ENCODE measurements around the gene SMIM20. TPM values are rescaled to one million over a fixed set of nuclear protein-coding genes. Genes with fewer than 3 reads are reported as not detected.
"Not testable (repeated sequence)": the region's sequence is repeated elsewhere in the genome, so short reads cannot be mapped to it uniquely, and the experiment has no call there.

Gene SMIM20
- 10 to 100 TPM; 31.3 to 38.3 TPM for total RNA-seq
- polyA plus RNA-seq (ENCODE audit: insufficient read depth, low read depth, low replicate concordance): 46.1 TPM
- long read RNA-seq, donor 1, transcript SMIM20-201 (3 exons, 935 nt): major isoform, 33 of 46 reads
- long read RNA-seq, donor 1, partial matches to known transcripts: 13 of 46 reads
- long read RNA-seq, donor 1, other reads (novel, unspliced or antisense): 0 of 46 reads
- long read RNA-seq, donor 2, transcript SMIM20-201 (3 exons, 935 nt): major isoform, 37 of 51 reads
- long read RNA-seq, donor 2, partial matches to known transcripts: 14 of 51 reads
- long read RNA-seq, donor 2, other reads (novel, unspliced or antisense): 0 of 51 reads

GRCh38 chr4:25913851-25914669 lies at the start of gene SMIM20:
SMIM20 (plus strand) TSS chr4:25914220; CDS start chr4:25914314, 94 bp downstream.
- peak in 1 of 3 experiments; percentile 22 for TF ChIP-seq CTCF (IDR thresholded peaks at IDR 0.05)
- no peak for TF ChIP-seq POLR2A (IDR thresholded peaks at IDR 0.05)
- no peaks in the 10 kb centered on the region for H3K9me3 ChIP-seq
- intact Hi-C loops (cut with DNase I; ENCODE audit: low total_unique reads): no loop called here
- H3K27me3 ChIP-seq: no peaks in the 10 kb centered on the region
- peak within 1 kb of the TSS; percentile 73 to 89 for H3K27ac ChIP-seq
- no peaks in the 10 kb centered on the region for H3K4me1 ChIP-seq
- peak within 1 kb of the TSS; percentile 72 to 85 for H3K4me3 ChIP-seq
- DNase-seq: peak; percentile 94
- WGBS, 2 donors: 1% methylated on average over 25 to 57 of the region's 57 CpGs
- H3K36me3 ChIP-seq (ENCODE audit: low read depth, missing control alignments): no peaks in the 10 kb centered on the region

- no peaks in the 10 kb centered on the region for H3K27me3 ChIP-seq
- no peak overlapping the region for H3K27ac ChIP-seq
- 73 to 79% methylated on average over 4 of the region's 4 CpGs for WGBS, 2 donors
- no peaks in the 10 kb centered on the region for H3K9me3 ChIP-seq
- no peak for DNase-seq
- no peaks in the 10 kb centered on the region for H3K36me3 ChIP-seq (ENCODE audit: low read depth, missing control alignments)
- intact Hi-C loops (cut with DNase I; ENCODE audit: low total_unique reads): no loop called here
- no peak for TF ChIP-seq POLR2A (IDR thresholded peaks at IDR 0.05)
- no peak for TF ChIP-seq CTCF (IDR thresholded peaks at IDR 0.05)
- no peaks in the 10 kb centered on the region for H3K4me1 ChIP-seq
- H3K4me3 ChIP-seq: no peak overlapping the region
These were observed 48.4 kb upstream of the SMIM20 start for GRCh38 chr4:25865586-25865985.

GRCh38 chr4:25866401-25866800 lies 47.6 kb upstream of the SMIM20 start:
- H3K9me3 ChIP-seq; H3K27me3 ChIP-seq; intact Hi-C loops (cut with DNase I; ENCODE audit: low total_unique reads); H3K4me1 ChIP-seq; DNase-seq; H3K27ac ChIP-seq; H3K36me3 ChIP-seq (ENCODE audit: low read depth, missing control alignments); H3K4me3 ChIP-seq: not testable (repeated sequence)
- 50 to 65% methylated on average over 4 of the region's 4 CpGs for WGBS, 2 donors

- no peak for TF ChIP-seq CTCF (IDR thresholded peaks at IDR 0.05)
- TF ChIP-seq POLR2A (IDR thresholded peaks at IDR 0.05): no peak
- DNase-seq: no peak
- Histone ChIP-seq H3K27me3 (no peaks in the 10 kb centered on the region), H3K27ac (no peak overlapping the region), H3K4me3 (no peak overlapping the region), H3K4me1 (no peaks in the 10 kb centered on the region), H3K9me3 (no peaks in the 10 kb centered on the region), H3K36me3 (ENCODE audit: low read depth, missing control alignments) (no peaks in the 10 kb centered on the region)
- intact Hi-C loops (cut with DNase I; ENCODE audit: low total_unique reads): no loop called here
- WGBS, 2 donors: 80 to 92% methylated on average over 6 of the region's 6 CpGs
These were observed 46.2 kb upstream of the SMIM20 start for GRCh38 chr4:25867781-25868294.

GRCh38 chr4:25870081-25870480 lies 43.9 kb upstream of the SMIM20 start:
- no peaks in the 10 kb centered on the region for H3K9me3 ChIP-seq
- H3K36me3 ChIP-seq (ENCODE audit: low read depth, missing control alignments): no peaks in the 10 kb centered on the region
- intact Hi-C loops (cut with DNase I; ENCODE audit: low total_unique reads): no loop called here
- no peaks in the 10 kb centered on the region for H3K27me3 ChIP-seq
- H3K27ac ChIP-seq: no peak overlapping the region
- DNase-seq: no peak
- 89 to 93% methylated on average over 2 of the region's 2 CpGs for WGBS, 2 donors
- no peaks in the 10 kb centered on the region for H3K4me1 ChIP-seq
- no peak overlapping the region for H3K4me3 ChIP-seq
- TF ChIP-seq POLR2A (IDR thresholded peaks at IDR 0.05): no peak
- TF ChIP-seq CTCF (IDR thresholded peaks at IDR 0.05): no peak
